ENCODE measurements around the gene ACTR2.

The ACTR2 gene

DNA sequence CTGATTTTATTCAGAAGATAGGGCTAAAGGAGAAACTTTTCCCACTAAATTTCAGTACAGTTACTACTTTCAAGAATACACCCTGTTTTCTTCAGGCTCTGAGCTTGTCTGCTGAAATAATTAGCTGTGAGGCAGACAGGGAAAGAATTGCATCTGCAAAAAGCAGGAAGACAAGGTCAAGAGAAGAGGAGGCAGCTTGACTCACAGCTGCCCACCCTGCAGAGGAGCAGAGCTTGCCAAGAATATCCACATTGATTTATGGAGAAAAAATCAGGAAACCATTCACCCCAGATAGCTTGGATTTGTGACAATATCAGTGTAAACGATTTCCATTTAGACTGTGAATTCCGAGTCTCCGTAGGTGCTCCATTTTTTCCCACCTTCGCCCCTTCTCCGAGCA, 49.0 kb downstream of the ACTR2 start:
- no peaks in the 10 kb centered on the region for H3K79me2 ChIP-seq (ENCODE audit: low read length)
- H3K36me3 ChIP-seq (replicated peaks; ENCODE audit: low read depth, low read length): peaks cover 13% of the 10 kb centered on the region
- H3K27ac ChIP-seq (ENCODE audit: low read length): no peak overlapping the region
- H3K9me3 ChIP-seq (ENCODE audit: insufficient read depth, low read length): no peaks in the 10 kb centered on the region
- no peak overlapping the region for H3K9ac ChIP-seq (ENCODE audit: low read length)
- H3K4me2 ChIP-seq (ENCODE audit: low read length): no peak overlapping the region
- no peak overlapping the region for H3K4me3 ChIP-seq (ENCODE audit: low read length)
- H3K4me1 ChIP-seq (ENCODE audit: low read length): no peaks in the 10 kb centered on the region
- no peaks in the 10 kb centered on the region for H3K27me3 ChIP-seq (ENCODE audit: low read depth, low read length)
- no peak for TF ChIP-seq EZH2phosphoT487 (IDR thresholded peaks at IDR 0.05; ENCODE audit: low read depth)
- TF ChIP-seq, protein P1, sequence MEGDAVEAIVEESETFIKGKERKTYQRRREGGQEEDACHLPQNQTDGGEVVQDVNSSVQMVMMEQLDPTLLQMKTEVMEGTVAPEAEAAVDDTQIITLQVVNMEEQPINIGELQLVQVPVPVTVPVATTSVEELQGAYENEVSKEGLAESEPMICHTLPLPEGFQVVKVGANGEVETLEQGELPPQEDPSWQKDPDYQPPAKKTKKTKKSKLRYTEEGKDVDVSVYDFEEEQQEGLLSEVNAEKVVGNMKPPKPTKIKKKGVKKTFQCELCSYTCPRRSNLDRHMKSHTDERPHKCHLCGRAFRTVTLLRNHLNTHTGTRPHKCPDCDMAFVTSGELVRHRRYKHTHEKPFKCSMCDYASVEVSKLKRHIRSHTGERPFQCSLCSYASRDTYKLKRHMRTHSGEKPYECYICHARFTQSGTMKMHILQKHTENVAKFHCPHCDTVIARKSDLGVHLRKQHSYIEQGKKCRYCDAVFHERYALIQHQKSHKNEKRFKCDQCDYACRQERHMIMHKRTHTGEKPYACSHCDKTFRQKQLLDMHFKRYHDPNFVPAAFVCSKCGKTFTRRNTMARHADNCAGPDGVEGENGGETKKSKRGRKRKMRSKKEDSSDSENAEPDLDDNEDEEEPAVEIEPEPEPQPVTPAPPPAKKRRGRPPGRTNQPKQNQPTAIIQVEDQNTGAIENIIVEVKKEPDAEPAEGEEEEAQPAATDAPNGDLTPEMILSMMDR (IDR thresholded peaks at IDR 0.05; ENCODE audit: low read depth, low read length): no peak
- no peak overlapping the region for H2AFZ ChIP-seq (ENCODE audit: low read depth, low read length)
- H4K20me1 ChIP-seq (ENCODE audit: insufficient read depth, low read length): peaks cover 5% of the 10 kb centered on the region; the same call in 1 of the 2 replicates

DNA sequence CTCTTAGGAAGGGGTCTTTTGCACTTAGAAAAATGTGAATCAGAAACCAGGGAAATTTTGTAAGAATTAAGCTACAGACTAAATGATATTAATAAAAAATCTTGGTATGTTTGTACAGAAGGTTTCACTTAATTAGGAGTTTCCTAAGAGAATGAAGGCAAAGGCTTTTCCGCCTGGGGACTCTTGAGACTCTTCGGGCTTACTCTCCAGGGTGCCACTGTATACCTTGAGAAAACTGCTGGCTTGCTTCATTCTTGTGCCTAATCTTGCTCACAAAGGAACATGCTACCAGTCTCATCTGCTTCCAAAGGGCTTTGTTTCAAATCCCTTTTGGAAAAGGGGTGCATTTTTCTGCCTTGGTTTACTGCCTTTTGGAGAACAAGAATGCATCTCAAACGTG, 49.5 kb downstream of the ACTR2 start:
- Histone ChIP-seq H2AFZ (ENCODE audit: low read depth, low read length) (no peak overlapping the region), H3K9me3 (ENCODE audit: insufficient read depth, low read length) (no peaks in the 10 kb centered on the region), H3K4me1 (ENCODE audit: low read length) (no peaks in the 10 kb centered on the region), H4K20me1 (ENCODE audit: insufficient read depth, low read length) (peaks cover 5% of the 10 kb centered on the region; the same call in 1 of the 2 replicates), H3K4me2 (ENCODE audit: low read length) (no peak overlapping the region), H3K36me3 (replicated peaks; ENCODE audit: low read depth, low read length) (peaks cover 13% of the 10 kb centered on the region), H3K4me3 (ENCODE audit: low read length) (no peak overlapping the region), H3K27me3 (ENCODE audit: low read depth, low read length) (no peaks in the 10 kb centered on the region), H3K27ac (ENCODE audit: low read length) (no peak overlapping the region), H3K9ac (ENCODE audit: low read length) (no peak overlapping the region), H3K79me2 (ENCODE audit: low read length) (no peaks in the 10 kb centered on the region)
- no peak for TF ChIP-seq EZH2phosphoT487 (IDR thresholded peaks at IDR 0.05; ENCODE audit: low read depth)
- TF ChIP-seq, protein P1 (IDR thresholded peaks at IDR 0.05; ENCODE audit: low read depth, low read length): no peak

DNA sequence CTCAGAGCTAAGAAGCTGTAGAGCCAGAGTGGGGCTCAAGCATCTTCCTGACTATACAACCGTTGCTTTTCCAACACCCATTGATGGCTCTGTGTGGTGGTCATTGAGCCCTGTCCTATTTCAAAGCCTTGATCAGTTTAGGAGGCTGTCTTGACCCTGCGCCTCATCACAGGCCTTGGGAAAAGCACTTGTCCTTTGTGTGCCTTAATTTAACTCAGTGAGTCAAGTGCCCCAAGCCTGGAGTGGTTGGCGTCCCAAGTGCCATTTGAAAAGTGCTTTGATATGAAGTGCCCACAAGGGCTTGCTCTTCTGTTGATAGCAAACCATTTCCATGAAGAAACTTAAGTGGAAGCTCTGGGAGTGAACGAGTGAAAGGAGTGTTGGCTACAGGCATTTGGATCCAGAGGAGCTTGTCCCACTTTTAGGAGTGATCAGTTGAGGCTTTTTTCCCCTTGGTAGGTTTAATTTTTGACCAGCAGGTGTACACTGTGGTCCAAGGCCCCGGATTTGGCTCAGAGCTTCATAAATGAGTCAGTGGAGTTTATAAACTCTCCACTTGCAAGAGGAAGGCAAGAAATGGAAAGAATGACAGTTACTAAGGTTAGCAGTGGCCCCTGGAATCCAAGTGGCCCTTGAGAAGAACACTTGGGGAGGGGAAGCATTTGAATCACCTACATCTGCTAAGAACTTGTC, 50.3 kb downstream of the ACTR2 start:
- H3K9ac ChIP-seq (ENCODE audit: low read length): no peak overlapping the region
- H2AFZ ChIP-seq (ENCODE audit: low read depth, low read length): no peak overlapping the region
- H3K4me2 ChIP-seq (ENCODE audit: low read length): no peak overlapping the region
- peaks cover 5% of the 10 kb centered on the region; the same call in 1 of the 2 replicates for H4K20me1 ChIP-seq (ENCODE audit: insufficient read depth, low read length)
- H3K9me3 ChIP-seq (ENCODE audit: insufficient read depth, low read length): no peaks in the 10 kb centered on the region
- no peaks in the 10 kb centered on the region for H3K79me2 ChIP-seq (ENCODE audit: low read length)
- no peak for TF ChIP-seq EZH2phosphoT487 (IDR thresholded peaks at IDR 0.05; ENCODE audit: low read depth)
- TF ChIP-seq, protein P1 (IDR thresholded peaks at IDR 0.05; ENCODE audit: low read depth, low read length): no peak; the same call in 1 of the 2 replicates
- H3K4me3 ChIP-seq (ENCODE audit: low read length): no peak overlapping the region
- H3K27ac ChIP-seq (ENCODE audit: low read length): no peak overlapping the region
- no peaks in the 10 kb centered on the region for H3K4me1 ChIP-seq (ENCODE audit: low read length)
- peaks cover 4% of the 10 kb centered on the region for H3K36me3 ChIP-seq (replicated peaks; ENCODE audit: low read depth, low read length)
- no peaks in the 10 kb centered on the region for H3K27me3 ChIP-seq (ENCODE audit: low read depth, low read length)

DNA sequence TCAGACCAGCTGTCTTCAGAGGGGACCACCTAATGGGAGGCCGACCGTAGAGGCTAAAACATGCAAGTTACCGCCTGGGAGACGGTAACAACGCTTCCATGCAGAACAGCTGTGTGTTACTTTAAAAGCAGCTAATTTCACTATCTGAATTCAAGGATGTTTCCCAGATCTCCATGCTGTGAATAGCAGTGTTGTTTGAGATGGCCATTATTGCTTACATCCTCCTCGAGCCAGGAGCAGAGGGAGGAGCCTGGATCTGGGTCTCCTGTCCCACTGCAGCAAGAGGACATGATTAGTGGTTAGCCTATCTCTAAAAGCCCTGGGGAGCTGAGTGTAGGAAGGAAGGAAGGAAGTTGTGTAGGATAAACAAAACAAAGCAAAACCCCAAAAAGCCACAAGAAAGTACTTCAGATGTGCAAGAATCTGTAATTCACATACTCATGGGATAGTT, 50.9 kb downstream of the ACTR2 start:
- Histone ChIP-seq H3K9ac (ENCODE audit: low read length) (no peak overlapping the region), H2AFZ (ENCODE audit: low read depth, low read length) (no peak overlapping the region), H3K79me2 (ENCODE audit: low read length) (no peaks in the 10 kb centered on the region), H3K27ac (ENCODE audit: low read length) (no peak overlapping the region), H3K9me3 (ENCODE audit: insufficient read depth, low read length) (no peaks in the 10 kb centered on the region), H3K4me2 (ENCODE audit: low read length) (no peak overlapping the region), H3K4me3 (ENCODE audit: low read length) (no peak overlapping the region), H3K36me3 (replicated peaks; ENCODE audit: low read depth, low read length) (peaks cover 4% of the 10 kb centered on the region), H4K20me1 (ENCODE audit: insufficient read depth, low read length) (peaks cover 5% of the 10 kb centered on the region; the same call in 1 of the 2 replicates), H3K4me1 (ENCODE audit: low read length) (no peaks in the 10 kb centered on the region), H3K27me3 (ENCODE audit: low read depth, low read length) (no peaks in the 10 kb centered on the region)
- TF ChIP-seq, protein P1 (IDR thresholded peaks at IDR 0.05; ENCODE audit: low read depth, low read length): no peak
- TF ChIP-seq EZH2phosphoT487 (IDR thresholded peaks at IDR 0.05; ENCODE audit: low read depth): no peak

Data from OCI-LY3 (cell line).